ENCODE measurements around the gene DENND4A. TPM values are rescaled to one million over a fixed set of nuclear protein-coding genes. Genes with fewer than 3 reads are reported as not detected.

Gene DENND4A
- total and polyA plus RNA-seq, 10 donors, result 9.4 to 88.2 (median 57.3) TPM

- Histone ChIP-seq H3K4me1 (peaks cover 19 to 74% (median 45%) of the 10 kb centered on the region in 6 donors), H3K27ac (peak overlapping the region in 7 of 8 donors; percentile 85 to 94 (median 92)), H3K9me3 (no peaks in the 10 kb centered on the region), H3K36me3 (no peaks in the 10 kb centered on the region), H3K4me3 (no peak overlapping the region), H3K27me3 (replicated peaks in 1 of 7) (no peaks in the 10 kb centered on the region)
- TF ChIP-seq CTCF (IDR thresholded peaks at IDR 0.05 in 8 of 11, conservative IDR thresholded peaks at IDR 0.05 in 3 of 11) (no peak), POLR2AphosphoS5 (IDR thresholded peaks at IDR 0.05) (no peak), POLR2A (IDR thresholded peaks at IDR 0.05) (no peak)
- DNase-seq, result no peak
- 90 to 98% (median 96%) methylated on average over 8 of the region's 8 CpGs for WGBS, 5 donors
- intact Hi-C loops (cut with DNase I; ENCODE audit: low total_unique reads), result no loop called here
Observed at GRCh38 chr15:65834603-65835282, 42.6 kb upstream of the DENND4A start.

- Histone ChIP-seq H3K9me3 (no peaks in the 10 kb centered on the region), H3K36me3 (no peaks in the 10 kb centered on the region), H3K27me3 (replicated peaks in 1 of 7) (no peaks in the 10 kb centered on the region), H3K4me3 (peak overlapping the region in 1 of 8 donors; percentile 51), H3K4me1 (peaks cover 19 to 81% (median 46%) of the 10 kb centered on the region in 6 donors), H3K27ac (peak overlapping the region; percentile 49 to 94 (median 92))
- WGBS, 5 donors, result 31 to 41% (median 36%) methylated on average over 4 of the region's 4 CpGs
- intact Hi-C loops (cut with DNase I; ENCODE audit: low total_unique reads), result no loop called here
- TF ChIP-seq CTCF (IDR thresholded peaks at IDR 0.05 in 8 of 11, conservative IDR thresholded peaks at IDR 0.05 in 3 of 11) (no peak), POLR2A (IDR thresholded peaks at IDR 0.05) (no peak), POLR2AphosphoS5 (IDR thresholded peaks at IDR 0.05) (no peak)
- no peak for DNase-seq
Observed at GRCh38 chr15:65833501-65834205, 41.6 kb upstream of the DENND4A start.

GRCh38 chr15:65832549-65833364, 40.7 kb upstream of the DENND4A start:
- H3K27ac ChIP-seq, result peak overlapping the region; percentile 49 to 94 (median 92)

More at GRCh38 chr15:65832549-65833364, 40.7 kb upstream of the DENND4A start:
- no peaks in the 10 kb centered on the region for H3K27me3 ChIP-seq (replicated peaks in 1 of 7)
- no peaks in the 10 kb centered on the region for H3K9me3 ChIP-seq
- H3K4me1 ChIP-seq, result peaks cover 19 to 86% (median 47%) of the 10 kb centered on the region in 6 donors
- TF ChIP-seq CTCF (IDR thresholded peaks at IDR 0.05 in 8 of 11, conservative IDR thresholded peaks at IDR 0.05 in 3 of 11) (peak in 4 of 11 experiments; percentile 5 to 16 (median 8)), POLR2AphosphoS5 (IDR thresholded peaks at IDR 0.05) (peak; percentile 10 to 87 (median 75)), POLR2A (IDR thresholded peaks at IDR 0.05) (no peak)
- intact Hi-C loops (cut with DNase I; ENCODE audit: low total_unique reads), result no loop called here
- H3K36me3 ChIP-seq, result no peaks in the 10 kb centered on the region
- peak overlapping the region in 2 of 8 donors; percentile 9 to 51 for H3K4me3 ChIP-seq
- WGBS, 5 donors, result 6 to 14% (median 9%) methylated on average over 8 of the region's 8 CpGs
- peak; percentile 87 for DNase-seq

Data from spleen (tissue), 11 donors.